Body of pancreas (tissue), 4 donors: ENCODE measurements around the gene PTPN7. TPM values are rescaled to one million over a fixed set of nuclear protein-coding genes. Genes with fewer than 3 reads are reported as not detected.

Experiments
- ATAC-seq: fragments of 150-250 bp; one replicate; pipeline ENCODE4 v1.9.1; 2016
- DNase-seq, 4 donors: peaks; one replicate each; pipeline ENCODE4 v3.0.0-alpha.2; 2019
- H3K27ac ChIP-seq, 4 donors: fragments of 200-600 bp; sonication (generic); 1 replicate in 3 of 4; 2 replicates in 1 of 4; pipeline versions ENCODE4 v1.5.1 to v1.6.1; 2016 to 2019; ENCODE audit warnings: mild to moderate bottlenecking in 1 of 4, mixed read lengths in 1 of 4, moderate library complexity in 1 of 4
- H3K27me3 ChIP-seq, 2 donors: fragments of 200-600 bp; sonication (generic); one replicate each; pipeline ENCODE4 v1.6.0; 2016; ENCODE audit warnings: mild to moderate bottlenecking in 1 of 2
- H3K36me3 ChIP-seq, 2 donors: fragments of 200-600 bp; sonication (generic); replicated peaks in 1 of 2; 2 replicates each; pipeline ENCODE4 v1.5.1; 2016; ENCODE audit warnings: low read depth in 2 of 2; ENCODE audit not compliant: insufficient read depth in 1 of 2
- H3K4me1 ChIP-seq: fragments of 200-600 bp; sonication (generic); one replicate; pipeline ENCODE4 v1.6.0; 2016
- H3K4me3 ChIP-seq, 2 donors: fragments of 200-600 bp; sonication (generic); 1 replicate in 1 of 2; 2 replicates in 1 of 2; pipeline ENCODE4 v1.5.1; 2016 to 2019
- H3K9me3 ChIP-seq, 3 donors: fragments of 200-600 bp; sonication (generic); 1 replicate in 2 of 3; 2 replicates in 1 of 3; pipeline ENCODE4 v1.5.1; 2016
- POLR2A ChIP-seq, 3 donors: fragments of 450-650 bp; IDR thresholded peaks; one replicate each; pipeline ENCODE4 v1.6.1; 2016; ENCODE audit warnings: antibody characterized with exemption in 3 of 3, mild to moderate bottlenecking in 2 of 3
- WGBS, 2 donors: methylation state at CpG; one replicate each; pipeline ENCODE4 v1.1.5; 2017; 5-methylcytosine and 5-hydroxymethylcytosine counted together
- intact Hi-C: fragments of 100-400 bp; cut with DNase I; formaldehyde crosslinking; loops from one replicate; pipeline ENCODE4 v1.15.1; 2023
- total RNA-seq, 2 donors: library from RNA; depleted of rRNA; stranded (reverse); fragments of >200 nt; gene quantifications; one replicate each; pipeline ENCODE4 v1.1.0, GENCODE V29; 2016
- TF ChIP-seq, protein P1 (sequence below), 7 experiments: fragments of 450-650 bp in 4 of 7; fragments of 200-600 bp in 3 of 7; sonication (generic) in 3 of 7; IDR thresholded peaks; one replicate each; pipeline ENCODE4 v1.5.1; 2016 to 2019; ENCODE audit warnings: antibody characterized with exemption in 7 of 7

PTPN7 gene
- total RNA-seq, 2 donors from 2014 or later: 1.6 to 3.6 TPM

DNA sequence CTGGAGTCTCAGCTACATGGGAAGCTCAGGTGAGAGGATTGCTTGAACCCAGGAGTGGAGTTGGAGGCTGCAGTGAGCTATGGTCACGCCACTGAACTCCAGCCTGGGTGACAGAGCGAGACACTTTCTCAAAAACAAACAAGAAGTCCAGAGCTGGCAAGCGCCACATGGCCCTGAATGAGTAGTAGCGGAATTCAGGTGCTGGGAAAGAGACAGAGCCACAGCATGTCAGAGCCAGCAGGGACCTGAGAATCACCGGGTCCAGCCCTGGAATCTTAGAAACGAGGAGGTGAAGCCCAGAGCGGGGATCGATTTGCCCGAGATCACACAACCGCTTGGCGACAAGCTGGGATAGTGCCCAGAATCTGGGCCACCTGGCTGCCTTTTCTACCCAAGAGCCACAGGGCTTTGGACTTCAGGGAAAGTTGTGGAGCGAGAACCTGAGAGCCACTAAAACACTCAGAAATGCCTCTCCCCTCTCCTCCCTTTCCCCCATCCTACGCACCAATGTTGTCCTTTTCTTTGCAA is 25.7 kb downstream of the PTPN7 start:
- TF ChIP-seq POLR2A (IDR thresholded peaks at IDR 0.05): no peak
- TF ChIP-seq, protein P1, sequence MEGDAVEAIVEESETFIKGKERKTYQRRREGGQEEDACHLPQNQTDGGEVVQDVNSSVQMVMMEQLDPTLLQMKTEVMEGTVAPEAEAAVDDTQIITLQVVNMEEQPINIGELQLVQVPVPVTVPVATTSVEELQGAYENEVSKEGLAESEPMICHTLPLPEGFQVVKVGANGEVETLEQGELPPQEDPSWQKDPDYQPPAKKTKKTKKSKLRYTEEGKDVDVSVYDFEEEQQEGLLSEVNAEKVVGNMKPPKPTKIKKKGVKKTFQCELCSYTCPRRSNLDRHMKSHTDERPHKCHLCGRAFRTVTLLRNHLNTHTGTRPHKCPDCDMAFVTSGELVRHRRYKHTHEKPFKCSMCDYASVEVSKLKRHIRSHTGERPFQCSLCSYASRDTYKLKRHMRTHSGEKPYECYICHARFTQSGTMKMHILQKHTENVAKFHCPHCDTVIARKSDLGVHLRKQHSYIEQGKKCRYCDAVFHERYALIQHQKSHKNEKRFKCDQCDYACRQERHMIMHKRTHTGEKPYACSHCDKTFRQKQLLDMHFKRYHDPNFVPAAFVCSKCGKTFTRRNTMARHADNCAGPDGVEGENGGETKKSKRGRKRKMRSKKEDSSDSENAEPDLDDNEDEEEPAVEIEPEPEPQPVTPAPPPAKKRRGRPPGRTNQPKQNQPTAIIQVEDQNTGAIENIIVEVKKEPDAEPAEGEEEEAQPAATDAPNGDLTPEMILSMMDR (IDR thresholded peaks at IDR 0.05): no peak
- DNase-seq (peak; percentile 27 to 57 (median 34)), ATAC-seq (peak; percentile 13)
- intact Hi-C loops: no loop called here
- Histone ChIP-seq H3K4me1 (peaks cover 42% of the 10 kb centered on the region), H3K27ac (peak overlapping the region in 3 of 4 donors; percentile 9 to 62 (median 60)), H3K36me3 (peaks cover 1 to 4% of the 10 kb centered on the region in 2 donors), H3K27me3 (no peaks in the 10 kb centered on the region), H3K9me3 (no peaks in the 10 kb centered on the region), H3K4me3 (no peak overlapping the region)
- whole genome bisulfite sequencing, 2 donors: 44 to 50% methylated on average over 13 of the region's 13 CpGs

DNA sequence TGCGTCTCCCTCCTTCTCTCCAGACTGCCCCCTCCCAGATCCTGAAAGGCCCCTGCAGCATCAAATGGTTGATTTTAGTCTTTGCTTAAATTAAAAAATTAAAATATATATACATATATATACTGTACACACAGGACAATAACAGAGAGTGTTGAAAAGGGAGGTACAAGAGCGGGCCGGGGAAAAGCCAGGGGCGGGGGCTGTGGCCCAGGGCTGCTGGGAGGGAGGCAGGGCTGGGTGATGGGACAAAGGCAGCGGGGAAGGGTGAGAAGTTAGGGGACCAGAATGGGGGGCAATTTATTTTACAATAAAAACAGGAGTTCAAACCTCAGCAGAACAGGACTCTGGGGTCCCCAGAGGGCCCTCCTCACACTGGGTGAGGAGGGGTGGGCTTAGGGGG is 26.4 kb downstream of the PTPN7 start:
- no peak for TF ChIP-seq POLR2A (IDR thresholded peaks at IDR 0.05)
- TF ChIP-seq, protein P1 (IDR thresholded peaks at IDR 0.05): no peak
- peaks cover 1 to 4% of the 10 kb centered on the region in 2 donors for H3K36me3 ChIP-seq
- DNase-seq (no peak), ATAC-seq (no peak)
- 92 to 97% methylated on average over 5 of the region's 5 CpGs for WGBS, 2 donors
- no peak overlapping the region for H3K4me3 ChIP-seq
- peak overlapping the region in 1 of 4 donors; percentile 62 for H3K27ac ChIP-seq
- intact Hi-C loops: no loop called here
- no peaks in the 10 kb centered on the region for H3K27me3 ChIP-seq
- H3K9me3 ChIP-seq: no peaks in the 10 kb centered on the region
- peaks cover 42% of the 10 kb centered on the region for H3K4me1 ChIP-seq

DNA sequence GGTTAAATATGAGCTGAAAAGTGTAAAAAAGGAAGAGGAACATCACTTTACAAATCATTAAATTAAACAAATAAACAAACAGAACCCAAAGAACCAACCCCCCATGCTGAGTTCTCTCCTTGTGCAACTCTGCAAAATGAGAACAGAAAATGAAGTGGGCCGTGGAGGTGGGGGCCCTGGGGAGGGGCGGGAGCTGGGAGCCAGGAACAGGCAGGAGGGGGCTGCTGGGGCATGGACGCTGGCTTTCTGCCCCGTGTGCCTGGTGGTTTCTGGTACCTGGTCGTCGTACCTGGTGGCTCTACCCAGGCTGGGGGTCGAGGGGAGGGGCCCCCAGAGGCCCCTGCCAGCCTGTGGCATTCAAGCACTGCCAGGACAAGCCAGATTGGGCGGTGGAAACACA is 26.9 kb downstream of the PTPN7 start:
- intact Hi-C loops: no loop called here
- no peak overlapping the region for H3K4me3 ChIP-seq
- H3K9me3 ChIP-seq: no peaks in the 10 kb centered on the region
- 61 to 76% methylated on average over 3 to 6 of the region's 8 CpGs for WGBS, 2 donors
- peaks cover 1 to 4% of the 10 kb centered on the region in 2 donors for H3K36me3 ChIP-seq
- ATAC-seq (no peak), DNase-seq (no peak)
- peak overlapping the region in 2 of 4 donors; percentile 7 to 78 for H3K27ac ChIP-seq
- H3K4me1 ChIP-seq: peaks cover 42% of the 10 kb centered on the region
- TF ChIP-seq, protein P1 (IDR thresholded peaks at IDR 0.05): no peak
- no peak for TF ChIP-seq POLR2A (IDR thresholded peaks at IDR 0.05)
- no peaks in the 10 kb centered on the region for H3K27me3 ChIP-seq

DNA sequence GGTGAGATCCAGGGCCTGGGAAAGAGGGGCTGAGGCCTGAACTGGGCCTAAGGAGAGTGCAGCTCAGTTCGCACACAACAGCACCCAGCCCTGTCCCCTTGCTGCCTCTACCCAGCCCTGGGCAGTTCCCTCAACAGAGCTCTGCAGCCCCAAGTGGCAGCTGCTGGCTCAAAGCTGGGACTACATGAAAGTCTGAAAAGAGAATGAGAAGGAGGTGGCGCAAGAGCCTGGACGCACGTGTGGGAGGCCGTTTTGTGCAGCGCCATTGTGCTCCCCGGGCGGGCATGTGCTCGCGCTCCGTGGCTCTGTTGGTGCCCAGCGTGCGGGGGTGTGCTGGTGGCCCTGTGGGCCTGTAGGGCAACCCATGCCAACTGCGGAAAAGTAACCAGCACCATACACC is 27.4 kb downstream of the PTPN7 start:
- intact Hi-C loops: no loop called here
- ATAC-seq: no peak
- WGBS, 2 donors: 70 to 89% methylated on average over 13 to 14 of the region's 14 CpGs

More for the DNA sequence above, 27.4 kb downstream of the PTPN7 start:
- Histone ChIP-seq H3K27me3 (no peaks in the 10 kb centered on the region), H3K4me3 (no peak overlapping the region), H3K4me1 (peaks cover 42% of the 10 kb centered on the region), H3K9me3 (no peaks in the 10 kb centered on the region), H3K27ac (peak overlapping the region; percentile 35 to 78 (median 58)), H3K36me3 (peaks cover 1 to 4% of the 10 kb centered on the region in 2 donors)
- TF ChIP-seq, protein P1 (IDR thresholded peaks at IDR 0.05): no peak
- TF ChIP-seq POLR2A (IDR thresholded peaks at IDR 0.05): no peak
- peak in 1 of 4 donors; percentile 12 for DNase-seq
